T-cell (primary cell): ENCODE results near the gene DPH6. TPM values are rescaled to one million over a fixed set of nuclear protein-coding genes. Genes with fewer than 3 reads are reported as not detected.

Source experiments
- ATAC-seq, 4 experiments: fragments of 200-7000 bp in 3 of 4; fragments of 150-1000 bp in 1 of 4; cut with Tn5 transposase; replicated peaks in 1 of 4; 1 replicate in 3 of 4; 2 replicates in 1 of 4; pipeline ENCODE4 v1.10.0; 2021; ENCODE audit warnings: moderate library complexity in 3 of 4, mild to moderate bottlenecking in 2 of 4, moderate number of reproducible peaks in 1 of 4
- CTCF ChIA-PET, 2 donors: fragments of 300-600 bp; sonication (Branson Sonifier 250); formaldehyde crosslinking; loops; one replicate each; lab custom pipeline; 2022; ENCODE audit warnings: antibody characterized with exemption in 2 of 2; lab: Charles Lee
- POLR2A ChIA-PET, 2 donors: fragments of 300-600 bp; sonication (Branson Sonifier 250); formaldehyde crosslinking; loops; one replicate each; lab custom pipeline; 2022; ENCODE audit warnings: antibody characterized with exemption in 2 of 2; lab: Charles Lee
- DNase-seq, 35 experiments: peaks; one replicate each; pipeline versions ENCODE4 v3.0.0 to v3.0.0-alpha.2; 2013 to 2023
- H3K27ac ChIP-seq: one replicate; pipeline ENCODE4 v1.5.1; 2013; ENCODE audit warnings: low read length
- H3K27me3 ChIP-seq, 2 experiments: replicated peaks in 1 of 2; 1 replicate in 1 of 2; 2 replicates in 1 of 2; pipeline versions ENCODE4 v1.6.1 to v1.7.0; 2013; ENCODE audit warnings: low read length in 1 of 2, mixed read lengths in 1 of 2; ENCODE audit not compliant: control insufficient read depth in 2 of 2, insufficient read depth in 2 of 2; ENCODE audit errors: extremely low read depth in 1 of 2
- H3K36me3 ChIP-seq, 2 donors: 1 replicate in 1 of 2; 2 replicates in 1 of 2; pipeline versions ENCODE4 v1.6.1 to v1.7.0; 2013; ENCODE audit warnings: low read length in 1 of 2; ENCODE audit not compliant: control insufficient read depth in 2 of 2, insufficient read depth in 1 of 2; ENCODE audit errors: extremely low read depth in 1 of 2
- H3K4me1 ChIP-seq, 2 experiments: 1 replicate in 1 of 2; 2 replicates in 1 of 2; pipeline versions ENCODE4 v1.6.1 to v1.7.0; 2013; ENCODE audit warnings: low read length in 2 of 2, mixed read lengths in 1 of 2; ENCODE audit not compliant: insufficient read depth in 2 of 2, control insufficient read depth in 1 of 2; ENCODE audit errors: extremely low read depth in 1 of 2
- H3K4me3 ChIP-seq, 2 donors: 1 replicate in 1 of 2; 2 replicates in 1 of 2; pipeline versions ENCODE4 v1.5.1 to v1.7.0; 2013; ENCODE audit warnings: mild to moderate bottlenecking in 2 of 2, low read length in 1 of 2, moderate library complexity in 1 of 2; ENCODE audit not compliant: control insufficient read depth in 1 of 2; ENCODE audit errors: extremely low read depth in 1 of 2
- H3K9me3 ChIP-seq: 2 replicates; pipeline ENCODE4 v1.7.0; 2013
- H3K27ac Mint-ChIP-seq, 2 donors: one replicate each; pipeline ENCODE4 v1.8.0; 2020 to 2021; ENCODE audit warnings: mild to moderate bottlenecking in 2 of 2, mixed read lengths in 2 of 2
- H3K27me3 Mint-ChIP-seq, 2 donors: one replicate each; pipeline ENCODE4 v1.8.0; 2021 to 2022; ENCODE audit warnings: mixed read lengths in 2 of 2
- H3K36me3 Mint-ChIP-seq: one replicate; pipeline ENCODE4 v1.8.0; 2021; ENCODE audit warnings: mixed read lengths
- H3K4me1 Mint-ChIP-seq, 3 donors: one replicate each; pipeline ENCODE4 v1.8.0; 2020 to 2022; ENCODE audit warnings: mixed read lengths in 3 of 3, mild to moderate bottlenecking in 1 of 3
- H3K4me3 Mint-ChIP-seq, 3 donors: one replicate each; pipeline ENCODE4 v1.8.0; 2020 to 2022; ENCODE audit warnings: mild to moderate bottlenecking in 3 of 3, mixed read lengths in 3 of 3, moderate library complexity in 3 of 3
- H3K9me3 Mint-ChIP-seq, 3 donors: one replicate each; pipeline ENCODE4 v1.8.0; 2020 to 2022; ENCODE audit warnings: mixed read lengths in 3 of 3
- WGBS: methylation state at CpG from one replicate; pipeline ENCODE4 v1.1.5; 2013; ENCODE audit warnings: missing lambda C conversion rate; ENCODE audit not compliant: insufficient coverage; 5-methylcytosine and 5-hydroxymethylcytosine counted together
- total RNA-seq, 35 experiments: library from RNA in 6 of 35; stranded (reverse) in 6 of 35; fragments of 120-200 nt in 1 of 35; gene quantifications; one replicate each; pipeline versions ENCODE4 v1.2.1 to v1.2.4 and lab custom pipeline; 2013 to 2026

The DPH6 gene
- total RNA-seq, 5 donors from 2014 or later (not counting 1 experiment from before 2014, with no cell fraction given), result 11.9 to 18.6 (median 14.6) TPM

DNA sequence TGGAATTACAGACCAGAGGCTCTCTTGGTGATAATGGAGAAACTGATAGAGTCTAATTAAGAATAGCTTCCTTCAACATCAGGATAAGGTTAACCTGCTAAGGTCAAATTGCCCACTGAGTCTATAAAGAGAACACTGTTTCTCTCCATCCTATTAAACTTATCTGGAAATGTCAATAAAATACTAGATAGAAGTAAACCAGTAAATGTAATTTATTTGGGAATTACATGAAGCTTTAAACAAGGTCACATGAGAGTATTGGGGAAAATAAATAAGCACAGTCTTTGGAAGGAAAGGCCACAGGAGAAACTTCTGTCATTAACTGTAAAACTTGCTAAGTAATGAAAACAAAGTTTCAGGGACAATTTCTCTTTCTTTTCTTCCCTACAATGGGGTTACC, 118.5 kb downstream of the DPH6 start:
- Histone ChIP-seq H3K4me3 (no peak overlapping the region), H3K4me1 (no peaks in the 10 kb centered on the region), H3K27me3 (no peaks in the 10 kb centered on the region), H3K27ac (no peak overlapping the region), H3K9me3 (no peaks in the 10 kb centered on the region), H3K36me3 (no peaks in the 10 kb centered on the region)
- H3K27me3 Mint-ChIP-seq, result no peaks in the 10 kb centered on the region
- no peak overlapping the region for H3K4me3 Mint-ChIP-seq
- POLR2A ChIA-PET, result interaction anchor here in 1 of 2 donors (0.6 kb wide), 1 partner anchor 41 kb away, joined by 3 read pairs; no protein-coding TSS in a partner anchor
- H3K36me3 Mint-ChIP-seq, result peaks cover 44% of the 10 kb centered on the region
- CTCF ChIA-PET, result no interaction called here
- DNase-seq, result no peak
- H3K9me3 Mint-ChIP-seq, result peaks cover 0 to 5% (median 4%) of the 10 kb centered on the region in 3 donors
- ATAC-seq, result no peak
- H3K4me1 Mint-ChIP-seq, result no peaks in the 10 kb centered on the region
- H3K27ac Mint-ChIP-seq, result no peak overlapping the region

DNA sequence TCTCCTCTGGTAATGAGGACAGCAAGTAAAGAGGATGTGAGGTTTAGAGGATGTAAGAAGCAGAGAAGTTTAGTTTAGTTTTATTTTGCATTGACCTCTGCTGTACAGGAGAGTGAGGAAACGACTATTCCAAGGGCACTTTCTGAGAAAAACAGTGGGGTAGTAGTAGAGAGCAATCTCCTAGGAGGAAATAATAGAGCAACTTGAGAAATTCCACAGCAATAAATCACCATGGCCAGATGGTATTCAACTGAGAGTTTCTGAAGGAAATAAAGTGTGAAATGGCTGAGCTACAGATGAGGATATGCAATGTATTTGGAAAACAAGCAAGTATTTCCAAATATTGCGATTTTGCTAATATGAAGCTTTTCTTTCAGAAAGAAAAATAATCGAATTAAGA, 118.9 kb downstream of the DPH6 start:
- H3K27ac Mint-ChIP-seq, result no peak overlapping the region
- POLR2A ChIA-PET, result no interaction called here
- ATAC-seq (no peak), DNase-seq (no peak)
- WGBS, result no CpG with 5 or more reads among the region's 3 CpGs
- no peak overlapping the region for H3K4me3 Mint-ChIP-seq
- no peaks in the 10 kb centered on the region for H3K27me3 Mint-ChIP-seq
- H3K4me1 Mint-ChIP-seq, result no peaks in the 10 kb centered on the region
- H3K9me3 Mint-ChIP-seq, result peaks cover 0 to 5% (median 4%) of the 10 kb centered on the region in 3 donors
- no peaks in the 10 kb centered on the region for H3K27me3 ChIP-seq
- no peak overlapping the region for H3K4me3 ChIP-seq
- H3K36me3 Mint-ChIP-seq, result peaks cover 40% of the 10 kb centered on the region
- no peak overlapping the region for H3K27ac ChIP-seq
- CTCF ChIA-PET, result no interaction called here
- no peaks in the 10 kb centered on the region for H3K36me3 ChIP-seq
- H3K4me1 ChIP-seq, result no peaks in the 10 kb centered on the region
- H3K9me3 ChIP-seq, result no peaks in the 10 kb centered on the region

DNA sequence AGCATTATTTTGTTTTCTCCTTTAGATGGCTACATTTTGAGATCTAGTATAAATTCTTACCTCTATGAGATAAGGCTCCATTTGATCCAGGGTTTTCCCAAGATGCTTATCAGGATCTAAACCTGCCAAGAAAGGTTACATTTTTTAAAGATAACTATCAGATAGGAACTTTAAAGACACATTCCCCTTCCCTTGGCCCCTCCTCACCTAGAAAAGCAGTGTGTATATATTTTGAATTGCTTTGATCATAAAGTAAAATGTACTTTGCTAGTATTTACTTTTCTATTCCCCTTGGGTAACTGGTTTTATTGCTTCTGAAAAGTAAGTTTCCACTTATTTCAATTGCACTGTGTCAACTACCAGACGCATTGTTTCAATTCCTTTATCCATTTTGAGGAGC, 135.2 kb downstream of the DPH6 start:
- CTCF ChIA-PET, result no interaction called here
- Mint-ChIP-seq H3K4me3 (no peak overlapping the region), H3K27me3 (no peaks in the 10 kb centered on the region), H3K36me3 (peaks cover 8% of the 10 kb centered on the region), H3K9me3 (no peaks in the 10 kb centered on the region), H3K27ac (no peak overlapping the region), H3K4me1 (no peaks in the 10 kb centered on the region)
- Histone ChIP-seq H3K4me1 (no peaks in the 10 kb centered on the region), H3K36me3 (no peaks in the 10 kb centered on the region), H3K4me3 (no peak overlapping the region), H3K27me3 (no peaks in the 10 kb centered on the region), H3K9me3 (no peaks in the 10 kb centered on the region), H3K27ac (no peak overlapping the region)
- POLR2A ChIA-PET, result no interaction called here
- DNase-seq (no peak), ATAC-seq (no peak)
- no CpG with 5 or more reads among the region's 1 CpG for WGBS

DNA sequence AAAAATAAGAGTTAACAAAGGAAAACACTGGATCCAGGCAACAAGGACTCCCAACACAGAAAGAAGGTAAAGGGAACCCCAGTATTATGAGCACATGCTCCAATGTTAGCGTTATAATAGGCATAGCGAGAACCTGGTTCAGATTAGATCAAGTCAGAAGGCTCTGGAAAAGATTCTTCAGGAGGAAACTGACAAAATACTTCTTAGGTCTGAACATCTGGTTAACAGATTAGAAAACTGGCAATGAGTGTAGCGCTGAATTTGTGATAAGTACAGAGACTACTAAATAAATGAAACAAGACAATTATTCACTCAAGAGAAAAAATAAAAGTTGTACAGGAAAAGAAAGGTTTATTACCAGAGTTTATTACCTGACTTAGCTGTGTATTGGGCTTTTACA, 146.1 kb downstream of the DPH6 start:
- Histone ChIP-seq H3K4me3 (no peak overlapping the region), H3K36me3 (peaks cover 0 to 4% of the 10 kb centered on the region in 2 donors), H3K4me1 (no peaks in the 10 kb centered on the region), H3K27me3 (no peaks in the 10 kb centered on the region), H3K9me3 (no peaks in the 10 kb centered on the region), H3K27ac (no peak overlapping the region)
- Mint-ChIP-seq H3K9me3 (peaks cover 0 to 6% (median 0%) of the 10 kb centered on the region in 3 donors), H3K4me1 (no peaks in the 10 kb centered on the region), H3K4me3 (no peak overlapping the region), H3K27me3 (no peaks in the 10 kb centered on the region), H3K36me3 (peaks cover 65% of the 10 kb centered on the region), H3K27ac (no peak overlapping the region)
- 100% methylated on average over 2 of the region's 3 CpGs for WGBS
- ChIA-PET POLR2A (no interaction called here), CTCF (interaction anchor here in 1 of 2 donors (0.8 kb wide), 1 partner anchor 18 kb away, joined by 3 read pairs; no protein-coding TSS in a partner anchor)
- ATAC-seq, result no peak
- DNase-seq, result no peak

DNA sequence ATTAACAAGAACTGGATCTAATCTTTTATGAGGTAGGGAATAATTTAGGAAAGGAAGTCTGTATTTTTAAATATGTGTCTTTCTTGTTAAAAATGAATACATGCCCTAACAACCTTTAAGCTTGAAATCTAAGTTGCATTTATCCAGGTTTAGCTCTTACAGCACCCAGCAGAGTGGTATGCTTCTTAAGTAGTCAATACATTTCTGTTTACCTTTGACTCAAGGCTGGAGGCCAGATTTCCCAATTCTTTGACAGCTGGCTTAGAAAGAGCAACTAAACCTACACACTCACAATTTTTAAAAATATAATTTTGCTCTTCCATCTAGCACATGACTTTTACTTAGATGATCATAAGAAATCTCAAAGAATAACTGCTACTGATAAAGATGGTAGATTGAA, 148.9 kb downstream of the DPH6 start:
- no peak overlapping the region for H3K27ac Mint-ChIP-seq
- Histone ChIP-seq H3K27me3 (no peaks in the 10 kb centered on the region), H3K4me1 (no peaks in the 10 kb centered on the region), H3K36me3 (peaks cover 0 to 3% of the 10 kb centered on the region in 2 donors), H3K9me3 (no peaks in the 10 kb centered on the region), H3K27ac (no peak overlapping the region), H3K4me3 (no peak overlapping the region)
- no peak for DNase-seq
- H3K4me3 Mint-ChIP-seq, result no peak overlapping the region
- CTCF ChIA-PET, result no interaction called here
- POLR2A ChIA-PET, result no interaction called here
- H3K9me3 Mint-ChIP-seq, result peaks cover 0 to 9% (median 7%) of the 10 kb centered on the region in 3 donors
- peaks cover 68% of the 10 kb centered on the region for H3K36me3 Mint-ChIP-seq
- ATAC-seq, result no peak
- H3K4me1 Mint-ChIP-seq, result no peaks in the 10 kb centered on the region
- H3K27me3 Mint-ChIP-seq, result no peaks in the 10 kb centered on the region

DNA sequence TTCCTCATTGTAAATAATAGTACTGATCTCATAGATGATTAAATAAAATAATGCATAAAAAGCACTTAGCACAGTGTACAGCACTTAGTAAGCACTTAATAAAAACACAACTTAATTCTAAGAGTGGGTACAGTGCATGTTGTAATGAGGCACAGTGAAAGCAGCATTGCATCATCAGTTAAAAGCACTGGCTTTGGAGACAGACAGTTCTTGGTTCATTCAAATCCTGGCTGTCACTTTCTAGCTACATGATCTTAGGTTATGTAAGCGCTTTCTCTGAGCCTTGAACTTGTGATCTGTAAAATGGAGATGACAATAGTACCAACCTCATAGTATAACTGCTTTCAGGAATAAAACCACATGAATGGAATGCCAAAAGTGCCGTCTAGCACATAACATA, 151.5 kb downstream of the DPH6 start:
- Mint-ChIP-seq H3K4me1 (no peaks in the 10 kb centered on the region), H3K9me3 (peaks cover 0 to 12% (median 11%) of the 10 kb centered on the region in 3 donors), H3K27ac (no peak overlapping the region), H3K36me3 (peaks cover 43% of the 10 kb centered on the region), H3K4me3 (no peak overlapping the region), H3K27me3 (no peaks in the 10 kb centered on the region)
- ATAC-seq (no peak), DNase-seq (no peak)
- Histone ChIP-seq H3K27me3 (no peaks in the 10 kb centered on the region), H3K4me1 (no peaks in the 10 kb centered on the region), H3K27ac (no peak overlapping the region), H3K36me3 (no peaks in the 10 kb centered on the region), H3K9me3 (no peaks in the 10 kb centered on the region), H3K4me3 (no peak overlapping the region)
- ChIA-PET CTCF (interaction anchor here in 1 of 2 donors (1.2 kb wide), 1 partner anchor 23 kb away, joined by 3 read pairs; no protein-coding TSS in a partner anchor), POLR2A (no interaction called here)
- no CpG with 5 or more reads among the region's 2 CpGs for WGBS

DNA sequence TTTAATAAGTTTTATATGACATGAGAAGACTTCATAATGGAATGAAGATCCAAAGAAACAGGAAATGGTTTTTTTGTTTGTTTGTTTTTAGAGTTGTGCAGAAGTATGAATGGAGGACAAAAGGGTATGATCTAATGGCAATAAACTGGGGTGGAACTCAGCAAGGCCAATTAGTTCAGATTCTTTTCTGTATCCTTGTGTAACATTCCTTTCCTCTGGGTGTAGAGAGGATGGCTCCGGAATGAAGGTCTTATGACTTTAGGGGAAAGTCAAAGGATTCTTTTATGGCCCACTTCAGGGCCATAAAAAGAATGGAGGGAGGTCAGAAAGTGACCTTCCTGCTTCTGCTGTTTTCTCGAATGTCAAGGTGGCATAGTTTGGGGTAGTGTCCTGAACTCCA, 152.6 kb downstream of the DPH6 start:
- no peak overlapping the region for H3K27ac Mint-ChIP-seq
- ChIA-PET POLR2A (no interaction called here), CTCF (no interaction called here)
- H3K36me3 ChIP-seq, result no peaks in the 10 kb centered on the region
- peaks cover 35% of the 10 kb centered on the region for H3K36me3 Mint-ChIP-seq
- H3K4me1 Mint-ChIP-seq, result no peaks in the 10 kb centered on the region
- H3K9me3 ChIP-seq, result no peaks in the 10 kb centered on the region
- H3K4me3 Mint-ChIP-seq, result no peak overlapping the region
- ATAC-seq (no peak), DNase-seq (no peak)
- no peaks in the 10 kb centered on the region for H3K4me1 ChIP-seq
- H3K27me3 Mint-ChIP-seq, result no peaks in the 10 kb centered on the region
- WGBS, result no CpG with 5 or more reads among the region's 2 CpGs
- no peak overlapping the region for H3K27ac ChIP-seq
- no peaks in the 10 kb centered on the region for H3K27me3 ChIP-seq
- no peak overlapping the region for H3K4me3 ChIP-seq
- H3K9me3 Mint-ChIP-seq, result peaks cover 0 to 12% (median 11%) of the 10 kb centered on the region in 3 donors
